GM21619 (cell line): ENCODE data around the gene ANKMY2.
"Not testable (repeated sequence)": the region's sequence is repeated elsewhere in the genome, so short reads cannot be mapped to it uniquely, and the experiment has no call there.

Experiments used
- ATAC-seq: cut with Tn5 transposase; IDR thresholded peaks from one replicate; pipeline ENCODE4 v1.9.1; 2021; ENCODE audit not compliant: unreplicated experiment

The ANKMY2 gene

DNA sequence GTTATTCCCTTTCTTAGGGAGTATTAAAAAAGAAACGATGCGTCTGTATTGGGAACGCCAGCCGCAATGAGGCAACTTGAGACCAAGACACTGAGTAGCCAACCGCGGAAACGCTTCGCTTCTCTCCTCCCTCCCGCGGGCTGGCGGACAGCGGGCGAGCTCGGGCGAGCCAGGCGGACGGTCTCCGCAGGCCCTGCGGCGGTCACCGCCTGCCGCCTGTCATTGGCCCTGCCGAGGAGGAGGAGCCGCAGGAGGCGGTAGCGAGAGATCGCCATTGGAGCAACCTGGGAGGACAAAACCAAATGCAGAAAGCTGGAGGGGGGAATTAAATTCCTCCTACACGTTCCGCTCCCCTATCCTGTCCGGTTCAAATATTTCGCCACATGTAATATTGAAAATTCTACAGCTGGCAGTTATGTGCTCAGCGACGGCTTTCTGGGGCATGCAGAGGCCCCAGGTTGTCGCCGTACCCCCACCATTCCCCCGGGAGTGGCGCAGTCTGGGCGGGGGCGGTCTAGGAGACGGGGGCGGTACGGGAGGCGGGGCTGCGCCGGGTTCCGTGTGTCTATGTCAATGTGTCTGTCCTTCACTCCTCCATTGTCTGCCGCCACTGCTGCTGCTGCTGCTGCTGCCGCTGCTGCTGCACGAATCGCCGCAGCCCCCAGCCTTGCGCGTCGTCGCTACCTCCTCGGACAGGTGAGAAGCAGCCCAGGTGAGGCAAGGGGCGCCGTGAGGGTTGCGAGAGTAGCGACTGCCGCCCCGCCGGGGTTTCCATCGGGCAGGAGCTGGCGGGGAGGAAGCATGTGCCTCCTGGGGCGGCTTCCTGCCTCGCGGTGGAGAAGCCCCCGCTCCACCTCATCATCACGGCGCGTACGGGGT lies at the start of gene ANKMY2, which contains the start of gene BZW2:
TSS of gene ANKMY2 (minus strand) at position 162 of the 879 bp plus-strand sequence. CDS start 181 bp downstream, outside the sequence.
TSS of gene BZW2 (plus strand) at position 589 of the 879 bp plus-strand sequence. CDS start 19,263 bp downstream, outside the sequence.
- peak; percentile 97 for ATAC-seq

DNA sequence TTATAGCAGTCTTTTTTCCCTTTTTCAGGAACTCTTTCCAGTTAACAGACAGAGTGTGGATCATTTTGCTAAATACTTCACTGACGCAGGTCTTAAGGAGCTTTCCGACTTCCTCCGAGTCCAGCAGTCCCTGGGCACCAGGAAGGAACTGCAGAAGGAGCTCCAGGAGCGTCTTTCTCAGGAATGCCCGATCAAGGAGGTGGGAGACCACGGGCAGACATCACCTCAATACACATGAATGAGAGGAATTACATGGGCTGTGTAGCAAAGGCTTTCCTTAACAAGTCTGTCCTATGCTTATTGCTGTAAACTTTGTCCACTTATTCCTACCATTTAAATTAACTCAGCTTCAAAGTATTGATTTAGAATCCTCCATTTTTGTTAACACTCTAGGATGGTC lies 49.3 kb upstream of the ANKMY2 start:
- ATAC-seq = no peak

DNA sequence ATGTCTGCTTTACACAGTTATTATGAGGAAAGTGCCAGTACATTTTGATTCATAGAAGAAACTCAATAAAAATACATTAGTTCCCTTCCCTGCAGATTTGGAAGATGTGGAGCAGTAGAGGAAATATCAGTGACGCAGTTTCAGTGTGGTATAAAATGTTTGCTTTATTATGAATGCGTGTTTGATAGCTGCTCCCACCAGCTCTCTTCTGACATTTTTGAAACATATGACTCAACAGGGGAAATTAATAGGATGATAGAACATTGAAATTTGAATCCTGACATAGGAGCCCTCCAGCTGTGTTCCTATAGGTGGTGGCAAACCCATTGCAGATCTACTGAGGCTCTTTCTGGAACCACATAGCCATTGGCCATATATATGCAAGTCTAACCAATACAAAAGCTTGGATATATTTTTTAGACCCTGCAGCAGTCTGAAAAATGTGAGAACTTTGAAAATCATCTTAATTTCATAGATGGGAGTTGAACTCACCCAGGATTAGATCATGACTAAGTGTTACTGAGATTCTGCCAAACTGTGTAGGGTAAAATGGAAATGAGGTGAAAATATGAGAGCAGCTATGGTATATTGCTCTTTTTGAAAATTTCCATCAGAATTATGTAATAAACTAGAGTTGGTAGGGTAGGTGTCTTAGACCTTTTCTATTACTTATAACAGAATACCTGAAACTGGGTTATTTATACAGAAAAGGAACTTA lies 48.2 kb upstream of the ANKMY2 start:
- ATAC-seq = no peak

DNA sequence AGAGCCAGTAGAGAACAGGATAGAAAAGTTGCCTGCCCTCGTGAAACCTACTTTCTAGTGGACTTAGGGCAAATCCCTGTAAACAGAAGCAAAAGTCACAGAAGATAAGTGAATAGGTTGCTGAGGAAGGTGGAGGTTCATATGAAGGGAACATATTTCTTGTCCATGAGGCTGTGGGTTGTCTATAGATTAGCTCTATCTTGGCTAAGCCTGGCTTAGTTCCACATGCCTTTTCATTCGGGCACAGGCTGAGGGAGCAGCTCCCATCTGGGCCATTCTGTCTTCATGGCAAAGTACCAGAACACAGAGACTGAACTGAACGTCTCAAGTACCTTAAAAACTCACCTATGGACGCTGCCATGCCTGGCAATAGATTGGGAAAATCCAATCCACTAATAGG lies 45.7 kb upstream of the ANKMY2 start:
- ATAC-seq = no peak

DNA sequence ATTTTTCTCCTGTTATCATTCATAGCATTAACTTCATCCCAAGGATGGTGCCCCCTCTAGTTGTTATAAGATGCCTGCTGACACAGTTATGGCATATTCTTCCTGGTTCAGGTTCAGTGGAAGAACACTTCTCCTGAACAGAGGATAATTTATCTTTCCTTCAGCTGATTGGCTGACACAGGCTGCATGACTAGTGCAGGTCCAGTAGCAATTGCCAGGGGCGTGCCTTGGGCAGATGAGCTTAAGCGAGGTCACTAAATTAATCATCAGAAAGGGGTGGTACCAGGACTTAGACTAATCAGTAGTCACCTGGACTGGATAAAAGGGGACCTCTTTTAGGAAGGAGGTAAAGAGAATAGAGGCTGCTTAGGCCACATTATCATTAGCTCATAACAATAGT lies 42.7 kb upstream of the ANKMY2 start:
- ATAC-seq = no peak

DNA sequence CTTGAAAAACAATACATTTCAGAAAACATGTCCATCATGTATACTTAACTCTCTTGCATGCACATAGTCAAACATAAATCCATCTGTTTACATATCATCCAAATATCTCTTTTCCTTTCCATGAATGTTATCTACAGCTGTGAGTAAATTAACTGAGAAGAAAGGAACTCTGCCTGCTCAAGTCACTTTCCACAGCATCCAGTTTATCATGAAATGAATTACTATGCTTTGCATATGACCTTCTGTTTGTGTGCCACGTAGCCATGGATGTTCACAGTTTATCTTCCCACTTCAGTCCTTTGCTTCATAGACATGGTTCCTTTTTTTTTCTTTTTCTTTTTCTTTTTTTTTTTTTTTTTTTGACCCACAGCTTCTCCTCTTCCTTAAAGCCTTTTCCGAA lies 40.0 kb upstream of the ANKMY2 start:
- ATAC-seq = no peak

DNA sequence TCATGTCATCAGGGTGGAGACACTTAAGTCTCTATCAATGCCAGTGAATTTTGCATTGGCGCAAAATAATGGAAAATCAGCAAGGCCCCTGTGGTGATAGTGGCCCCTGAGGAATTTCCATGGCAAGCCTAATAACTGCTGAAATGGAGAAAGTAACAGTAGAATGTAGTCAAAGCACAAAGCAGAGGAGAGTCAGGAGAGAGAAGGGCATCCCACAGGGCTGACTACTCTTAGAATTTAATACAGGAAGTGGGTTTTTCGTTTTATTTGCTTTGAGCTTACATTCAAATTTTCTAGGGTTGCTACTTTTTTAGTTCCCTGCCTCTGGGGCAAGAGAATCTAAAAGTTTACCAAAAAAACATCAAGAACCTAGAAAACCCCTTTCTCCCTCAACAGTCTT lies 39.4 kb upstream of the ANKMY2 start:
- ATAC-seq = no peak

DNA sequence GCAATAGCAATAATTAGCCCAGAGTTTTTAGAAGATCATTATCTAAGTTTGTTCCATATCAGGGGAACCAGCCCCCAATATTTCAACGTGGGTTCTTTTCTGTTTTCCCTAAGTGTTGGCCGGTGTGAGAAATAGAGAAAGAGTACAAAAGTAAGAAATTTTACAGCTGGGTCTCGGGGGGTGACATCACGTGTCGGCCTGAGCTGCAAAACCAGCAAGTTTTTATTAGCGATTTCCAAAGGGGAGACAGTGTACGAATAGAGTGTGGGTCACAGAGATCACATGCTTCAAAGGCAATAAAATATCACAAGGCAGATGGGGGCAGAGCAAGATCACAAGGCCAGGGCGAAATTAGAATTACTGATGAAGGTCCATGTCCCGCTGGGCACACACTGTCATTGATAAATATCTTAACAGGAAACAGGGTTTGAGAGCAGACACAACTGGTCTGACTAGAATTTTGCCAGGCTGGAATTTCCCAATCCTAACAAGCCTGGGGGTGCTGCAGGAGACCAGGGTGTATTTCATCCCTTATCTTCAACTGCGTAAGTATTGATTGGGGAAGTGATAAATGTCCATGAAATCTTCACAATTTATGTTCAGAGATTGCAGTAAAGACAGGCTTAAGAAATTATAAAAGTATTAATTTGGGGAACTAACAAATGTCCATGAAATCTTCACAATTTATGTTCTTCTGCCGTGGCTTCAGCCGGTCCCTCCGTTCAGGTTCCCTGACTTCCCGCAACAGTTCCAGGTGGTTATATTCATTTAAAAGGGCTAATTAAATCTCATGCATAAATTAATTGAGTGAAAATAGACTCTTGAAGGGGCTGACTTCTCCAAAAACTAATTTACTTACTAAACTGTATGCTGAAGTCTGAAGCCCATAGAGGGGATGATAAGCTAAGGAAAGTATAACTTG lies 33.4 kb upstream of the ANKMY2 start:
- ATAC-seq = not testable (repeated sequence)

DNA sequence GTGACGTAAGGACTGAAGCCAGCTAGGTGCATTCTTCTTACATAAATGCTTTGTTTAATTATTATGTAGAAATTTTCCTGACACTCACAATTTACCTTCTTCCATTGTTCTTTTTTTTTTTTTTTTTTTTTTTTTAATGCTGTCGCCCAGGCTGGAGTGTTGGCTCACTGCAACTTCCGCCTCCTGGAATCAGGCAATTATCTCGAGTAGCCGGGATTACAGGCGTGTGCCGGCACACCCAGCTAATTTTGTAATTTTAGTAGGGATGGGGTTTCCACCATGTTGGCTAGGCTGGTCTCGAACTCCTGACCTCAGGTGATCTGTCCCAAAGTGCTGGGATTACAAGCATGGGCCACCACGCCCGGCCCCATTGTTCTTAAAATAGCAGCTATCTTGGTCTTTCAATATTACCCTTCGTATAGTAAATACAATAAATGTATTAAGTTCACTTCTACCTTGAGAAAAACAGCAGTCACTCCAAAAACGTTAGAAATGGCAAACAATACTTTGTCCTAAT lies 32.5 kb upstream of the ANKMY2 start:
- ATAC-seq = no peak

DNA sequence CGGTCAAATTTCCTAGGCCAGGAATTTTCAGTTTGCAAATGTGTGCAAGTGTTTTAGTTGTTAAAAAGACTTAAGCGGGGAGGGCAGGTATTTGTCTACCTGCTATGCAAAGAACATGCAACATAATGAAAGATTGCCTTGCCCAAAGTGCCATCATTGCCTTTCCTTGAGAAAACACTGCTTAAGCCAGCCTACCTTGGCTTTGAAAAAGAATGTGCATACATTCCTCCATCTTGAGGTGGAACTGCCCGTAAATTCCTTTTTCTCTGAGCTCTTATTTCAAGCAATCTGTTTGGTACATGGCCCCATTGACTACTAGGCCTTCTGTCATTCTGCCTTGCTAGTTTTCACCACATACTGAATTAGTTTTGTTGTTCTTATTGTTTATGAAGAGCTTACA lies 29.7 kb upstream of the ANKMY2 start:
- ATAC-seq = no peak

DNA sequence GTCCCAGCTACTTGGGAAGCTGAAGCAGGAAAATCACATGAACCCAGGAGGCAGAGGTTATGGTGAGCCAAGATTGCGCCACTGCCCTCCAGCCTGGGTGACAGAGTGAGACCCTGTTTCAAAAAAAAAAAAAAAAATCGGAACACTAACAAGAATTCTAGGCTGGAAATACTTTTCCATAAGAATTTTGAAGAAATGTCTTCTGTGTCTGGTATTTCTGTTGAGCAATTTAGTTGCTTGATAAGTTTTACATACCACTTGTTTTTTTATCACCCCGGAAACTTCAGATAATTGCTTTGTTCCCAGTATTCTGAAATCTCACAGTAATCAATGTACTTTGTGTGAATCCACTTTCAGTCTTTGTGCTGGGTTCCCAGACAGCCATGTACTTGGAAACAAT lies 26.3 kb upstream of the ANKMY2 start:
- no peak for ATAC-seq

DNA sequence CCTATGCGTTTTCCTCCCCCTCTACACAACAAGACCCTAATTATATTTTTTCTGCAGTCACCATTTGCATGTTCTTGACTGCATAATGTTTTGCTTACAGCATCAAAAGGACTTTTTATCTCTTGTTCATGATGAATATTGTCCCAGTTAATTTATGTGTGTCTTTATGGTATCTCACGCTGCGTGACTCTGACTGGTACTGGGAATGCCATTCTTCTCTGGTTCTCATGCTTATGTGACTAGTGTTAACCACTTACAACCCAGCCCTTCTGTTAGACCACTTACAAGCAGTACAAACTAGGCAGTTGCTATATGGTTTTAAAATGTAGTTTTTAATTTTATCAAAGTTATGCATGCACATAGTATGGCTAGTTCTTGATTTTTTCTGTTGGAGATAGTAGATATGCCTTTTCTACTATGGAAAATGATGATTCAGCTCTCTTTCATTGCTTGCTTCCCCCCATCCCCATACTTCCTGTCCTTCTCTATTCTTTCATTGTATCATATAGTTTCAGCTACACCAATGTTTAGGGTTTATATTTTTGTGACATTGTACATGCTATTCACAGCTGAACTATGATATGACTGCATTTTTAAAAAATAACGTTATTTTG lies 25.3 kb upstream of the ANKMY2 start:
- ATAC-seq = no peak

DNA sequence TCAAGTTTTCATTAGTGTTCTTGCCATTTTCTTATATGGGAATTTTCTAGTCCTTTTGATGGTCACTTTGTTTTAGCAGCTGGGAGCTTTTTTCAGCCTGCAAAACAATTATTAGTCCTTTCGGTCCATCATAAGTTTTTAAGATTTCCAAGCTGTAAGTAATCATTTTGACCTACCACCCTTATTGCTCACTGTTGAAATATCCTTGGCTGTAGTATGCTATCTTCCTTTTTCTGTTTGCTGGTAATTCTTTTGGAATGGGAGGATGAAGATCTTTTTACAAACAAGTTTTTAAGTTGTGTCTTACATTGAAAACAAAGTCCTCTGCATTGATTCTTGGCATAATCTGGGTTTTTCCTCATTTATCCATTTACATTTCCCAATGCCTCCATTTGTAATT lies 24.5 kb upstream of the ANKMY2 start:
- no peak for ATAC-seq

DNA sequence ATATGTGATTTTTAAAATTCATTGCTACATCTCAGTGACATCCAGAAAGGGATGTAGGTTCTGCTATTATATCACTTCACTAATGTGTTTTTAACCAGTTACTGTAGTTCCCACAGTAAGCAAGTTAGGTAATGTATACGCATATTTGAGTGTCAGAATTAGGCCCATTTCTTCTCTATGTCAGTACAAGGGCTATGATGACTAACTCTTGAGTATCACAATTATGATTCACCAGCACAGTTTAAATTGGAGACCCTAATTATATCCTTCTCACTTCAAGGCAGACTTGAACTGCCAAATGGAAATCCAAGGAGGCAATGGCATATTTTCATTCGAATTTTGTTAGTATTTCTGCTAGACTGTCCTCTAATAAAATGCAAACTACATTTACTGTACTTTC lies 24.0 kb upstream of the ANKMY2 start:
- no peak for ATAC-seq

DNA sequence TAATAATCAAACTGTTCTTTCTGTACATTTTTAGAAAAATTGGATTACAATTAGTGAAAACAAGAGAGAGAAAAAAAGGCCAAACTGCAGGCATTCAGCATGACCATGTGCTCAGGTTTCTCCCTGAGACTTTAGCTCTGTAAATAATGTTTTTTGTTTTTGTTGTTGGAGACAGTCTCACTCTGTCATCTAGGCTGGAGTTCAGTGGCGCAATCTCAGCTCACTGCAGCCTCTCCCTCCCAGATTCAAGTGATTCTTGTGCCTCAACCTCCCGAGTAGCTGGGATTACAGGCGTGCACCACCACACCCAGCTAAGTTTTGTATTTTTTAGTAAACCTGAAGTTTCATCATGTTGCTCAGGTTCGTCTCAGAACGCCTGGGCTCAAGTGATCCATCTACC lies 23.4 kb upstream of the ANKMY2 start:
- no peak for ATAC-seq

DNA sequence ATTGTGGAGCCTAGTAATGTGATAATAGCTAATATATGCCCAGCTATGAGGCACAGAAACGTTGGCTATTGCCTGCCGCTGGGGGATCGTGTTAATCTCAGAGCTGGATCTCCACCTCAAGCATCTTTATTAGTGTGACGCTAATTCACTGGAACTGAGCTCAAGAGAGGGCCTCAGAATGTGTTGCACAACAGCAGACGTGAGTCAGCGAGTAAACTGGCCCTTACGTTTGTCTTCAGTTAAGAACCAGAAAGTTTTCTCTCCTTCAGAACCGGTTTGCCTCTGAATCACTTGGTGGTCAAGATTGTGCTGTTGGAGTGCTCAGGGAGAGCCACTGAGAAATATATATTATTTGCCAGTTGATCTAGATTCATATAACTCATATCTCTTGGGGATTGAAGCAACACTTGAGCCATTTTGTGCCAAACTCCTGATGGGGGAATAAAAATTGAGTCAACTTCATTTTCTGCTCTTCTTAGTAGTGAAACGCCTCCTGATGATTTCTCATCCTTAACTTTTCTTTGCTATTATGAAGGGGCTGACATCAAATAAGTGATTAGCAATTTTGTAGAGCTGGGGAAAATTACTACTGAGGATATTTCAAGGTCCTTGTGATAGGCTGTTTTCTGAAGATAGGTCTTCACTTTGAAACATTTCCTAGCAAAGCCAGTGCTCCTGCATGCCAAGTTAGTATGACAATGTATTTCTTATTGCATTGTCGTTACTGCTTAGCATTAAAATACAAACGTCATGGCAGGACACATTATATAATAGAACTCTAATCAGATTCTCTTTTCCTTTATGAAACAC lies 22.7 kb upstream of the ANKMY2 start:
- ATAC-seq = no peak

DNA sequence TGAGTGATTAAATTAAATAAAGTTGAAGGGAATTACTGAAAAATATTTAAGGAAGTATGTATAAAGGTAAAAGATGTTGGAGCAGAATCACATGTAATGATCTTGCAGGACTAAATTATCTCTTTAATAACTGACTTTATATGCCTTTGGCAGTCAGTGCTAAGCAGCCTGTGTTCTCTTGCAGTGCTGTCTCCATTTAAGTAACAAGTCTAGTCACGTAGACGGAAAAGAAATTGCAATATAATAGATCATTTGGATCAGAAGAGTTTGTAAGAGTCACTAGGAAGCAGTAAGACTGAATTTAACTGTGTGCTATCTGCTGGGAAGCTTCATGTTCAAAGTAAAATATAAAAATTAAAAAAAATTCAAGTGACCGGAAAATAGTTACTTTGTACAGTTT lies 21.8 kb upstream of the ANKMY2 start:
- no peak for ATAC-seq

DNA sequence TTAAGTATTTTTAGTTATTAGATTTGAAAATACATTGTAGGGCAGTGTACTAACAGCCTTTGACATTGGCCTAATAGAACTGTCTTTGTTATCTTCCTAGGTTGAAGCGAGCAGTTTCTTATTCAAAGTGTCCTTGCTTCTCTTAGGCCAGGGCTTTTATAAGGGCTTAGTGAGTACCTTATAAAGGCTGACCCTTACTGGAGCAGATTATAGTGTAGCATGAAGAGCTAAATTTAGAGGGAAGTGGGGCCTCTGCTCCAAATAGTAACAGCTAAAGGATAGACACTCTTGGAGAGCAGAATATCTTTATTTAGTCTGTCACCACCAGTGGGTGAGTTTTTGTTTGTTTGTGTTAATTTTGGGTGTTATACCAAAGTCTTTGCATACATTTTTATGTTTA lies 16.4 kb upstream of the ANKMY2 start:
- no peak for ATAC-seq

DNA sequence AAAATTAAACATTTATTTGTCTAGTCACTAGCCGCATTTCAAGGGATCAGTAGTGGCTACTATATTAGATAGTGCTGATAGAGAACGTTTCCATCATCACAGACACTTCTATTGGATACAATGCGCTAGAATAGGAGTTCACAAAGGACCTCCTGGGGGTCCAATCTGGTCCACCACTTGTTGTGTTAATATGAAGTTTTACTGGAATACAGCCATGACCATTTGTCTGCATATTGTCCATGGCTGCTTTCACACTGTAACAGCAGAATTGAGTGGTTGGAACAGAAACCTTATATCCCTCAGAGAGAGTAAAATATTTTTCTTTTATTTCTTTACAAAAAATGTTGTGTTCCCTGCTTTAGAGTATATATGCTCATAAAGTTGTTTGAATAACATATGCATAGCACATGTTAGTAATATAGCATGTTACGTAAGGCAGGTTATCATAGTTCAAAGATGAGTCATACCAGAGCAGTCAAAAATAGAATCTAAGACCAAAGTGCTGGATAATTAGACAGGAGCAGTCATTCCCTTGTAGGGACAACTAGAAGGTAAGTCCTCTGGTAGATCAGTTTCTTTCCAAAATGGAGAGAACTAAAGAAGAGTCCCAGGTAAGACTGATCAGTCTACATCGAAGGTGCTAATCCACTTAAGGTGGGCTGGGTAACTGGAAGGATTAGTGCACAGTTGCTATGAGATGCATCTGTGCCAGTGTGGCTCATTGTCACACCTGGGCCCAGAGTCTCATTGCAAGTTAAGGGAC lies 15.3 kb upstream of the ANKMY2 start:
- no peak for ATAC-seq
